Kasumi-1 (cell line): ENCODE results near the gene STMN3.

Source experiments
- DNase-seq, 2 experiments: peaks; one replicate each; lab custom pipeline; 2025; lab: John Stamatoyannopoulos, UW

Gene STMN3

GRCh38 chr20:63653041-63653973, at the start of gene STMN3:
Gene STMN3 (minus strand): TSS chr20:63653424. CDS start chr20:63653345, 79 bp downstream.
- DNase-seq, result peak; percentile 73 to 81

- no peak for DNase-seq
Observed at GRCh38 chr20:63702036-63702665, 48.9 kb upstream of the STMN3 start.

GRCh38 chr20:63701329-63702035, 48.3 kb upstream of the STMN3 start:
- DNase-seq, result no peak

GRCh38 chr20:63701051-63701328, 47.8 kb upstream of the STMN3 start:
- DNase-seq, result no peak

GRCh38 chr20:63700199-63701050, 47.2 kb upstream of the STMN3 start:
- DNase-seq, result no peak

GRCh38 chr20:63699466-63700198, 46.4 kb upstream of the STMN3 start:
- no peak for DNase-seq

GRCh38 chr20:63698739-63699465, 45.7 kb upstream of the STMN3 start:
- no peak for DNase-seq

- no peak for DNase-seq
Observed at GRCh38 chr20:63697868-63698545, 44.8 kb upstream of the STMN3 start.

- DNase-seq, result no peak
Observed at GRCh38 chr20:63697357-63697867, 44.2 kb upstream of the STMN3 start.

- DNase-seq, result no peak
Observed at GRCh38 chr20:63696628-63697356, 43.6 kb upstream of the STMN3 start, which contains the start of gene TNFRSF6B. Gene TNFRSF6B (plus strand): TSS chr20:63696652. CDS start chr20:63696768, 116 bp downstream.

GRCh38 chr20:63696306-63696627, 43.0 kb upstream of the STMN3 start:
- DNase-seq, result no peak

- DNase-seq, result no peak
Observed at GRCh38 chr20:63695424-63696305, 42.4 kb upstream of the STMN3 start.

GRCh38 chr20:63694584-63695423, 41.6 kb upstream of the STMN3 start:
- DNase-seq, result no peak

GRCh38 chr20:63693733-63694583, 40.7 kb upstream of the STMN3 start:
- no peak for DNase-seq

- DNase-seq, result no peak
Observed at GRCh38 chr20:63693083-63693732, 40.0 kb upstream of the STMN3 start.
